ENCODE data around the gene PSMA3. TPM values are rescaled to one million over a fixed set of nuclear protein-coding genes. Genes with fewer than 3 reads are reported as not detected.
"Not testable (repeated sequence)": the region's sequence is repeated elsewhere in the genome, so short reads cannot be mapped to it uniquely, and the experiment has no call there.

The PSMA3 gene
- total and polyA plus RNA-seq, 7 experiments from 2014 or later = 76.5 to 357 (median 117) TPM

DNA sequence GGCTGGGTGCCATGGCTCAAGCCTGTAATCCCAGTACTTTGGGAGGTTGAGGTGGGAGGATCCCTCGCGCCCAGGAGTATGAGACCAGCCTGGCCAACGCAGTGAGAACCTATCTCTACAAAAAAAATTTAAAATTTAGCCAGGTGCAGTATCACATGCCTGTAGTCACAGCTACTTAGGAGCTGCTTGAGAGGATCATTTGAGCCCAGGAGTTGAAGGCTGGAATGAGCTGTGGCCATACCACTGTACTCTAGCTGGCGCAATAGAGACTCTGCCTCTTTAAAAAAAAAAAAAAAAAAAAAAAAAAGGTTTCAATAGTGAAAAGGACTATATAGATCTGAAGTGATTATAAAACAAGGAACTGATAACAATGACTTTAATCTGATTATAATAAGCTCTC, 13.5 kb downstream of the PSMA3 start:
- ChIA-PET CTCF (no interaction called here), POLR2A (interaction anchor here (0.6 to 2.4 kb wide), 5 partner anchors 10 to 40 kb away, joined by 3 to 11 read pairs (median 4); partner anchors contain the start of genes ARID4A and PSMA3)
- Mint-ChIP-seq H3K4me3 (no peak overlapping the region), H3K27me3 (no peaks in the 10 kb centered on the region), H3K27ac (peak overlapping the region in 1 of 9 donors; percentile 71), H3K9me3 (no peaks in the 10 kb centered on the region), H3K4me1 (peaks cover 8 to 23% (median 16%) of the 10 kb centered on the region in 7 donors), H3K36me3 (peaks cover 5 to 23% (median 12%) of the 10 kb centered on the region in 5 donors)
- no peaks in the 10 kb centered on the region for H3K9me3 ChIP-seq (ENCODE audit: control insufficient read depth in 2 of 3, low read length in 3 of 3)
- peaks cover 0 to 2% of the 10 kb centered on the region in 2 donors for H3K4me1 ChIP-seq (ENCODE audit: control insufficient read depth in 2 of 2, insufficient read depth in 2 of 2, low read length in 2 of 2)
- ATAC-seq (no peak), DNase-seq (no peak)
- H3K27me3 ChIP-seq (ENCODE audit: control insufficient read depth in 2 of 2, insufficient read depth in 2 of 2, low read length in 2 of 2) = no peaks in the 10 kb centered on the region
- H3K27ac ChIP-seq (ENCODE audit: low read depth, low read length) = no peak overlapping the region
- peaks cover 6 to 76% (median 20%) of the 10 kb centered on the region in 3 experiments for H3K36me3 ChIP-seq (ENCODE audit: control insufficient read depth in 2 of 3, insufficient read depth in 3 of 3, low read length in 3 of 3)
- intact Hi-C loops (cut with micrococcal nuclease) = no loop called here
- H3K4me3 ChIP-seq (ENCODE audit: low read length) = no peak overlapping the region

- H3K27ac ChIP-seq (ENCODE audit: low read depth, low read length); intact Hi-C loops (cut with micrococcal nuclease); H3K4me3 Mint-ChIP-seq; ATAC-seq; H3K4me3 ChIP-seq (ENCODE audit: low read length); CTCF ChIA-PET; H3K27me3 Mint-ChIP-seq; H3K9me3 ChIP-seq (ENCODE audit: control insufficient read depth in 2 of 3, low read length in 3 of 3); DNase-seq; H3K9me3 Mint-ChIP-seq; H3K27me3 ChIP-seq (ENCODE audit: control insufficient read depth in 2 of 2, insufficient read depth in 2 of 2, low read length in 2 of 2); H3K4me1 ChIP-seq (ENCODE audit: control insufficient read depth in 2 of 2, insufficient read depth in 2 of 2, low read length in 2 of 2); POLR2A ChIA-PET: not testable (repeated sequence)
- Mint-ChIP-seq H3K27ac (peak overlapping the region in 2 of 9 donors; percentile 41 to 61), H3K4me1 (peaks cover 11 to 32% (median 25%) of the 10 kb centered on the region in 7 donors), H3K36me3 (peaks cover 5 to 34% (median 21%) of the 10 kb centered on the region in 5 donors)
- H3K36me3 ChIP-seq (ENCODE audit: control insufficient read depth in 2 of 3, insufficient read depth in 3 of 3, low read length in 3 of 3) = peaks cover 3 to 81% (median 30%) of the 10 kb centered on the region in 3 experiments
These were observed 17.4 kb downstream of the PSMA3 start for GRCh38 chr14:58262005-58262404.

DNA sequence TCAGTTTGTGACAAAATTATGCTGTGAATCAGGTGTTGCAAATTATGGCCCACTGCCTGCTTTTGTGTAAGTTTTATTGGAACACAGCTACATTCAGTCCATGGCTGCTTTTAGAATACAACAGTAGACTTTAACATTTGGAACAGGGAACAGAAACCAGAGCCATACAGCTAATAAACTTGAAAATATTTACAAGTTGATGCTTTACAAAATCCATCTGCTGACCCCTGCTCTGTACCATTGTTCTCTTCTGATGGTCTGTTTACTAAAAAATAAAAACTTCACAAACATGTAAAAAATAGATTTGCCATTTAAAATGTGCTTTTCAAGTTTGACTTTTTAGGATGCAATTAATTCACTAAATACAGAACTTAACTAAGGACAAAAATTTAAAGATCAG, 20.8 kb downstream of the PSMA3 start:
- Mint-ChIP-seq H3K9me3 (no peaks in the 10 kb centered on the region), H3K27me3 (no peaks in the 10 kb centered on the region), H3K36me3 (peaks cover 0 to 32% (median 15%) of the 10 kb centered on the region in 5 donors), H3K4me1 (peaks cover under 1 to 23% (median 19%) of the 10 kb centered on the region in 7 donors), H3K4me3 (no peak overlapping the region), H3K27ac (peak overlapping the region in 7 of 9 donors; percentile 9 to 79 (median 65))
- no peak overlapping the region for H3K4me3 ChIP-seq (ENCODE audit: low read length)
- intact Hi-C loops (cut with micrococcal nuclease) = loop anchor here in 1 of 2 donors (5.0 kb wide), 1 partner anchor 97 kb away; no protein-coding TSS in a partner anchor
- H3K36me3 ChIP-seq (ENCODE audit: control insufficient read depth in 2 of 3, insufficient read depth in 3 of 3, low read length in 3 of 3) = peaks cover 11 to 84% (median 28%) of the 10 kb centered on the region in 3 experiments
- ATAC-seq = no peak
- POLR2A ChIA-PET = interaction anchor here (3.3 kb wide), 1 partner anchor 33 kb away, joined by 11 read pairs; the partner anchor contains the start of gene ARID4A
- CTCF ChIA-PET = no interaction called here
- H3K27me3 ChIP-seq (ENCODE audit: control insufficient read depth in 2 of 2, insufficient read depth in 2 of 2, low read length in 2 of 2) = no peaks in the 10 kb centered on the region
- H3K4me1 ChIP-seq (ENCODE audit: control insufficient read depth in 2 of 2, insufficient read depth in 2 of 2, low read length in 2 of 2) = no peaks in the 10 kb centered on the region
- DNase-seq = no peak
- no peaks in the 10 kb centered on the region for H3K9me3 ChIP-seq (ENCODE audit: control insufficient read depth in 2 of 3, low read length in 3 of 3)
- no peak overlapping the region for H3K27ac ChIP-seq (ENCODE audit: low read depth, low read length)

DNA sequence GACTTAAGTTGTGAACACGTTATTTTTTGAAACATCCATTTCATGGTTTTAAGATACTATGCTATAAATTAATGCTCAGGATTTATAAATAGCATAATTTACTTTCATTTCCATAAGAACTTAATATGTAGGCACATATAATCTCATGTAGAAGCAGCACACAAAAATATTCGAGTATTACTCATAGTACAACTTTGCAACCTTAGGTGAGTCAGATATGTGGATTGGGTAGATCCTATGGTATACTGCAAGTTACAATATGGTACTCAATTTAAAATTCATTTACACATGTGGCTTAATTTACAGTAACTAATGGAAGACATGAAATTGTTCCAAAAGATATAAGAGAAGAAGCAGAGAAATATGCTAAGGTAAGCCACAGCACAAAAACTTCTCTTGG, 26.0 kb downstream of the PSMA3 start:
- H3K36me3 Mint-ChIP-seq = peaks cover 0 to 36% (median 26%) of the 10 kb centered on the region in 5 donors

GRCh38 chr14:58272588-58273372, 28.1 kb downstream of the PSMA3 start:
- ATAC-seq (peak; percentile 31), DNase-seq (no peak)
- H3K27ac ChIP-seq (ENCODE audit: low read depth, low read length) = peak overlapping the region; percentile 4
- peaks cover 8 to 68% (median 36%) of the 10 kb centered on the region in 3 experiments for H3K36me3 ChIP-seq (ENCODE audit: control insufficient read depth in 2 of 3, insufficient read depth in 3 of 3, low read length in 3 of 3)
- H3K4me1 ChIP-seq (ENCODE audit: control insufficient read depth in 2 of 2, insufficient read depth in 2 of 2, low read length in 2 of 2) = peaks cover 25 to 27% of the 10 kb centered on the region in 2 donors
- Mint-ChIP-seq H3K4me3 (no peak overlapping the region), H3K36me3 (peaks cover 0 to 33% (median 18%) of the 10 kb centered on the region in 5 donors), H3K9me3 (no peaks in the 10 kb centered on the region), H3K27ac (peak overlapping the region in 6 of 9 donors; percentile 8 to 75 (median 30)), H3K4me1 (peaks cover 20 to 56% (median 34%) of the 10 kb centered on the region in 7 donors), H3K27me3 (no peaks in the 10 kb centered on the region)
- CTCF ChIA-PET = no interaction called here
- H3K27me3 ChIP-seq (ENCODE audit: control insufficient read depth in 2 of 2, insufficient read depth in 2 of 2, low read length in 2 of 2) = no peaks in the 10 kb centered on the region
- POLR2A ChIA-PET = interaction anchor here (0.6 to 3.0 kb wide), 5 partner anchors 10 to 29 kb away, joined by 3 to 11 read pairs (median 3); partner anchors contain the start of genes ARID4A and PSMA3
- H3K9me3 ChIP-seq (ENCODE audit: control insufficient read depth in 2 of 3, low read length in 3 of 3) = no peaks in the 10 kb centered on the region
- intact Hi-C loops (cut with micrococcal nuclease) = loop anchor here in 1 of 2 donors (1.0 kb wide), 2 partner anchors 8 to 9 kb away; no protein-coding TSS in a partner anchor
- H3K4me3 ChIP-seq (ENCODE audit: low read length) = no peak overlapping the region

More for the DNA sequence above, 26.0 kb downstream of the PSMA3 start:
- Histone ChIP-seq H3K27me3 (ENCODE audit: control insufficient read depth in 2 of 2, insufficient read depth in 2 of 2, low read length in 2 of 2) (no peaks in the 10 kb centered on the region), H3K4me1 (ENCODE audit: control insufficient read depth in 2 of 2, insufficient read depth in 2 of 2, low read length in 2 of 2) (peaks cover 16 to 17% of the 10 kb centered on the region in 2 donors), H3K4me3 (ENCODE audit: low read length) (no peak overlapping the region), H3K36me3 (ENCODE audit: control insufficient read depth in 2 of 3, insufficient read depth in 3 of 3, low read length in 3 of 3) (peaks cover 8 to 76% (median 36%) of the 10 kb centered on the region in 3 experiments), H3K27ac (ENCODE audit: low read depth, low read length) (no peak overlapping the region), H3K9me3 (ENCODE audit: control insufficient read depth in 2 of 3, low read length in 3 of 3) (no peaks in the 10 kb centered on the region)
- ChIA-PET CTCF (no interaction called here), POLR2A (interaction anchor here (0.6 kb wide), 1 partner anchor 732 kb away, joined by 3 read pairs; no protein-coding TSS in a partner anchor)
- Mint-ChIP-seq H3K4me3 (no peak overlapping the region), H3K9me3 (no peaks in the 10 kb centered on the region), H3K27me3 (no peaks in the 10 kb centered on the region), H3K27ac (peak overlapping the region in 4 of 9 donors; percentile 7 to 63 (median 35)), H3K4me1 (peaks cover 17 to 45% (median 31%) of the 10 kb centered on the region in 7 donors)
- DNase-seq (no peak), ATAC-seq (no peak)
- intact Hi-C loops (cut with micrococcal nuclease) = no loop called here

GRCh38 chr14:58274881-58275280, 30.2 kb downstream of the PSMA3 start:
- H3K36me3 ChIP-seq (ENCODE audit: control insufficient read depth in 2 of 3, insufficient read depth in 3 of 3, low read length in 3 of 3) = peaks cover 0 to 58% (median 28%) of the 10 kb centered on the region in 3 experiments
- DNase-seq = no peak
- H3K27ac ChIP-seq (ENCODE audit: low read depth, low read length) = peak overlapping the region; percentile 44
- intact Hi-C loops (cut with micrococcal nuclease) = loop anchor here in 1 of 2 donors (2.0 kb wide), 2 partner anchors 14 kb away; no protein-coding TSS in a partner anchor
- H3K4me3 Mint-ChIP-seq = peak overlapping the region in 9 of 10 donors; percentile 15 to 70 (median 54)
- H3K27me3 ChIP-seq (ENCODE audit: control insufficient read depth in 2 of 2, insufficient read depth in 2 of 2, low read length in 2 of 2) = no peaks in the 10 kb centered on the region
- ChIA-PET POLR2A (interaction anchor here (2.0 to 3.3 kb wide), 2 partner anchors 23 to 35 kb away, joined by 5 to 17 read pairs; partner anchors contain the start of gene ARID4A), CTCF (interaction anchor here (0.6 to 0.7 kb wide), 3 partner anchors 35 to 63 kb away, joined by 3 read pairs; no protein-coding TSS in a partner anchor)
- H3K27ac Mint-ChIP-seq = peak overlapping the region; percentile 24 to 91 (median 68)
- H3K36me3 Mint-ChIP-seq = peaks cover 4 to 32% (median 22%) of the 10 kb centered on the region in 5 donors
- peaks cover 25 to 27% of the 10 kb centered on the region in 2 donors for H3K4me1 ChIP-seq (ENCODE audit: control insufficient read depth in 2 of 2, insufficient read depth in 2 of 2, low read length in 2 of 2)
- ATAC-seq = no peak
- H3K4me3 ChIP-seq (ENCODE audit: low read length) = no peak overlapping the region
- H3K4me1 Mint-ChIP-seq = peaks cover 29 to 66% (median 48%) of the 10 kb centered on the region in 7 donors
- no peaks in the 10 kb centered on the region for H3K9me3 Mint-ChIP-seq
- H3K27me3 Mint-ChIP-seq = no peaks in the 10 kb centered on the region
- H3K9me3 ChIP-seq (ENCODE audit: control insufficient read depth in 2 of 3, low read length in 3 of 3) = no peaks in the 10 kb centered on the region
